GM04503 (cell line): ENCODE measurements around the gene IFNL1.
"Not testable (repeated sequence)": the region's sequence is repeated elsewhere in the genome, so short reads cannot be mapped to it uniquely, and the experiment has no call there.

ENCODE experiments used
- DNase-seq: peaks from one replicate; pipeline ENCODE4 v3.0.0-alpha.2; 2012; ENCODE audit warnings: low read depth

The IFNL1 gene

GRCh38 chr19:39270036-39270871 lies 26.0 kb upstream of the IFNL1 start:
- no peak for DNase-seq

- not testable (repeated sequence) for DNase-seq
Observed at GRCh38 chr19:39273859-39274258, 22.3 kb upstream of the IFNL1 start.

GRCh38 chr19:39275578-39275977 lies 20.6 kb upstream of the IFNL1 start:
- no peak for DNase-seq

- no peak for DNase-seq
Observed at GRCh38 chr19:39276740-39277139, 19.5 kb upstream of the IFNL1 start.

GRCh38 chr19:39277598-39277997 lies 18.6 kb upstream of the IFNL1 start:
- no peak for DNase-seq

GRCh38 chr19:39282021-39282420 lies 14.2 kb upstream of the IFNL1 start:
- no peak for DNase-seq

- no peak for DNase-seq
Observed at GRCh38 chr19:39284032-39284431, 12.2 kb upstream of the IFNL1 start.

GRCh38 chr19:39293394-39293793 lies 2.8 kb upstream of the IFNL1 start:
- no peak for DNase-seq

GRCh38 chr19:39296906-39297305 lies 699 bp downstream of the IFNL1 start:
- no peak for DNase-seq

- no peak for DNase-seq
Observed at GRCh38 chr19:39297931-39298634, 1.9 kb downstream of the IFNL1 start.

GRCh38 chr19:39299404-39299803 lies 3.2 kb downstream of the IFNL1 start:
- DNase-seq, result no peak

- DNase-seq, result no peak
Observed at GRCh38 chr19:39299832-39300231, 3.6 kb downstream of the IFNL1 start.

- DNase-seq, result no peak
Observed at GRCh38 chr19:39301021-39301420, 4.8 kb downstream of the IFNL1 start.

GRCh38 chr19:39301562-39301961 lies 5.4 kb downstream of the IFNL1 start:
- no peak for DNase-seq

GRCh38 chr19:39303373-39304184 lies 7.4 kb downstream of the IFNL1 start:
- DNase-seq, result no peak

- DNase-seq, result no peak
Observed at GRCh38 chr19:39304185-39304513, 7.9 kb downstream of the IFNL1 start.

- no peak for DNase-seq
Observed at GRCh38 chr19:39304701-39305571, 8.7 kb downstream of the IFNL1 start.

GRCh38 chr19:39306075-39306474 lies 9.9 kb downstream of the IFNL1 start:
- no peak for DNase-seq

- DNase-seq, result no peak
Observed at GRCh38 chr19:39307046-39307821, 11.0 kb downstream of the IFNL1 start.

GRCh38 chr19:39307822-39308530 lies 11.8 kb downstream of the IFNL1 start:
- DNase-seq, result no peak
